ENCODE measurements around the gene CEP20.

CEP20 gene

GRCh38 chr16:15819046-15819445, 69.4 kb downstream of the CEP20 start:
- Histone ChIP-seq H3K27me3 (ENCODE audit: insufficient read depth, low read depth) (no peaks in the 10 kb centered on the region), H3K9ac (no peak overlapping the region), H3K79me2 (ENCODE audit: insufficient read depth, low read depth) (no peaks in the 10 kb centered on the region), H3K4me1 (ENCODE audit: low read depth, poor library complexity, severe bottlenecking) (no peaks in the 10 kb centered on the region), H3K36me3 (ENCODE audit: insufficient read depth) (no peaks in the 10 kb centered on the region), H3K4me2 (no peak overlapping the region), H3K27ac (no peak overlapping the region), H4K20me1 (ENCODE audit: insufficient read depth) (no peaks in the 10 kb centered on the region), H3K4me3 (IDR thresholded peaks at IDR 0.05; ENCODE audit: insufficient read depth, low read depth, low read length) (no peak overlapping the region), H2AFZ (ENCODE audit: low read depth) (no peak overlapping the region)
- no peak for TF ChIP-seq CTCF (conservative IDR thresholded peaks at IDR 0.05; ENCODE audit: low read depth, low read length)

GRCh38 chr16:15817446-15817845, 71.0 kb downstream of the CEP20 start:
- Histone ChIP-seq H2AFZ (ENCODE audit: low read depth) (no peak overlapping the region), H3K27me3 (ENCODE audit: insufficient read depth, low read depth) (no peaks in the 10 kb centered on the region), H3K36me3 (ENCODE audit: insufficient read depth) (no peaks in the 10 kb centered on the region), H3K9ac (no peak overlapping the region), H3K4me1 (ENCODE audit: low read depth, poor library complexity, severe bottlenecking) (no peaks in the 10 kb centered on the region), H3K27ac (no peak overlapping the region), H3K79me2 (ENCODE audit: insufficient read depth, low read depth) (no peaks in the 10 kb centered on the region), H4K20me1 (ENCODE audit: insufficient read depth) (no peaks in the 10 kb centered on the region), H3K4me3 (IDR thresholded peaks at IDR 0.05; ENCODE audit: insufficient read depth, low read depth, low read length) (no peak overlapping the region), H3K4me2 (no peak overlapping the region)
- no peak for TF ChIP-seq CTCF (conservative IDR thresholded peaks at IDR 0.05; ENCODE audit: low read depth, low read length)

- no peak for TF ChIP-seq CTCF (conservative IDR thresholded peaks at IDR 0.05; ENCODE audit: low read depth, low read length)
- Histone ChIP-seq H3K27me3 (ENCODE audit: insufficient read depth, low read depth) (no peaks in the 10 kb centered on the region), H3K4me2 (no peak overlapping the region), H3K36me3 (ENCODE audit: insufficient read depth) (no peaks in the 10 kb centered on the region), H3K27ac (no peak overlapping the region), H3K9ac (no peak overlapping the region), H3K4me1 (ENCODE audit: low read depth, poor library complexity, severe bottlenecking) (peaks cover 4% of the 10 kb centered on the region), H3K4me3 (IDR thresholded peaks at IDR 0.05; ENCODE audit: insufficient read depth, low read depth, low read length) (no peak overlapping the region), H4K20me1 (ENCODE audit: insufficient read depth) (no peaks in the 10 kb centered on the region), H2AFZ (ENCODE audit: low read depth) (no peak overlapping the region), H3K79me2 (ENCODE audit: insufficient read depth, low read depth) (no peaks in the 10 kb centered on the region)
Observed at GRCh38 chr16:15816228-15816627, 72.2 kb downstream of the CEP20 start.
